GM19324 (cell line): ENCODE data around the gene OTOGL.
A peak's percentile ranks its signal among the peaks of the same experiment; 100 is the strongest.

Source experiments
- ATAC-seq: cut with Tn5 transposase; IDR thresholded peaks from one replicate; pipeline ENCODE4 v1.9.1; 2021; ENCODE audit warnings: mild to moderate bottlenecking, moderate library complexity; ENCODE audit not compliant: unreplicated experiment, low FRiP score

OTOGL gene

DNA sequence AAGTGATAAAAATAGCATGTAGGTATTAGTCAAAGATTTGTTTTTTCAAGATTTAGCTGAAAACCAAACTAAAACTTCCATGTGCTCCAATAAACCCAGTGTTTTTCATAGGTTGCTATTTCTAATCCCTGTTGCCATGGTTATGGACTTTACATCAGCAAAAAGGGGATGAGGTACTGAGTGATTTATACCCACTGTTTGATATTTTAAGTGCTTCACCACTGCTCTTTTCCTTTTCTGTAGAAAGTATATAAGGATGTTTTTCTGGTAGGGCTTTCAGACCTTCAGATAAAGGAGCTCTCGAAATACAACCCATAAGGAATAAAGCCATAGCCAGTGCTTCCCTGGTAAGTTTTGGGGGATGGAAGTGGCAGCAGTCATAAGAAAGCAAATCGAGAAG, at the start of gene OTOGL:
OTOGL (plus strand) TSS at position 279 of the 400 bp plus-strand sequence. CDS start 109,895 bp downstream, outside the sequence.
- ATAC-seq, result no peak

DNA sequence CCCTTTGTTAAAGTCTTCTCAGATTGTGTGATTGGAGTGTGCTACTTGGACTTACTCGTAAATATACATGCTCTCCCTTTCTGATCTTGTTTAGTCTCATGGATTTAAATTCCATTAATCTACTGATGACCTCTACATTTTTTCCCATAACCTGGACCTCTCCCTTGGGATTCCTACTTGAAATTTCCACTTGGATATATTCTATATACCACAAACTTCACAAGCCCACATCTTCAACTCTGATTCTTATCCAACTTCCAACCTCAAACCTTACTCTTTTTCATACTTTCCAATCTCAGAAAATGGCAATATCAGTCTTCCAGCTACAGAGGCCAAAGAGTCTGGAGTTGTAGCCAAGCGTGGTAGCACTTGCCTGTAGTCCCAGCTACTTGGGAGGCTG, 49.1 kb upstream of the OTOGL start:
- ATAC-seq, result no peak

- no peak for ATAC-seq
Observed at GRCh38 chr12:80053051-80053790, 46.1 kb upstream of the OTOGL start.

GRCh38 chr12:80056232-80056631, 43.1 kb upstream of the OTOGL start:
- ATAC-seq, result no peak

DNA sequence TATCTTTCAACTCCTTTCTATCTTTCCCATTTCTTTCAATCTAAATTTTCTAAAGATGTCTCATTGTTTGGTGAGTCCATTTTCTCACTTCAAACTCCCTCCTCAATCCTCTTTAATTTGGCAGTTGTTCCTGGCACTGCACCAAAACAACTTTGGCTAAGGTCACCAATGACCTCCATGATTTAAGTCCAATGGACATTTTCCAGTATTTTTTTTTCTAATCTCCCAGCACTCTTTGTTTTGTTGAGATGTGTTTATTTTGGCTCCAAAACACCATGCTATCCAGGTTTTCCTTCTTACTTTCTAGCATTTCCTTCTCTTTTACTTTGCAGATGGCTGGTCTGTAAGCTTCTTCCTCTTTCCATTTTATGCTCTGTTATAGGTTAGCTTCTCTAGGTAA, 42.5 kb upstream of the OTOGL start:
- no peak for ATAC-seq

- ATAC-seq, result no peak
Observed at GRCh38 chr12:80058586-80058985, 40.8 kb upstream of the OTOGL start.

DNA sequence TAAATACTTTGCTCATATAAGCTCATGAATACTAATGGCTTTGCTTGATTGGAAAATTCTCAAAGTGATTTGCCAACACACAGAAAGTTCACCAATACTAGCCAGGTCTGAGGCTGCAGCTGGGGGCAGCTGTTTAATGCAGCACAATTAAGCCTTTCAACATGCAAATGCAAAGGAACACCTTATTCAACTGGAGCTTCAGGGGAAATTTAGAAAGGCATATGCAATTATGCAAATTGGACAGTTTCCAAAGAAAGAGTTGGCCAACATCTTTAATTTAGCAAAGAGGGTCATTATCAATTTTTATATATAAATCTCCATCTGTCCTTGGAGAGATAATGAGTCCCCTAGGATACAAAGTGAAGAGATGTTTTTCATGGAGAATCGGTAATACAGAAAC, 40.2 kb upstream of the OTOGL start:
- ATAC-seq, result no peak

- no peak for ATAC-seq
Observed at GRCh38 chr12:80059875-80060274, 39.5 kb upstream of the OTOGL start.

GRCh38 chr12:80064269-80064668, 35.1 kb upstream of the OTOGL start:
- ATAC-seq, result no peak

DNA sequence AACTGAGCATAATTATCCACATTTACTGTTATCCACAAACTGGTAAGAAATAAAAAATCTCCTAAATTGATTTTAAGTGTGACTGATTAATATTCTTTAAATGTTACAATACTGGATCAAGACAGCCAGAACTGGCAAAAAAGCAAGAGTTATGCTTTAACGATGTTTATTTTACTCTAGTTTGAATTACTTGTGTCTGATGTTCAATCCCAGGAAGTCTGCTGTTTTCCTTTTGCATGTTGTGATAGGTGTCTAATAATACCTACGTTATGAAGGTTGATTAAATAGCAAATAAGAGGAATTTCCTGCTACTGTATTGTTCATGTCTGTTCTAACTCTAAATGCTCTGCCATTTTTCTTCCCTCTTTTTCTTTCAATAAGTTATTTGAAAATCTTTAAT, 34.4 kb upstream of the OTOGL start:
- no peak for ATAC-seq

- no peak for ATAC-seq
Observed at GRCh38 chr12:80068173-80068572, 31.2 kb upstream of the OTOGL start.

DNA sequence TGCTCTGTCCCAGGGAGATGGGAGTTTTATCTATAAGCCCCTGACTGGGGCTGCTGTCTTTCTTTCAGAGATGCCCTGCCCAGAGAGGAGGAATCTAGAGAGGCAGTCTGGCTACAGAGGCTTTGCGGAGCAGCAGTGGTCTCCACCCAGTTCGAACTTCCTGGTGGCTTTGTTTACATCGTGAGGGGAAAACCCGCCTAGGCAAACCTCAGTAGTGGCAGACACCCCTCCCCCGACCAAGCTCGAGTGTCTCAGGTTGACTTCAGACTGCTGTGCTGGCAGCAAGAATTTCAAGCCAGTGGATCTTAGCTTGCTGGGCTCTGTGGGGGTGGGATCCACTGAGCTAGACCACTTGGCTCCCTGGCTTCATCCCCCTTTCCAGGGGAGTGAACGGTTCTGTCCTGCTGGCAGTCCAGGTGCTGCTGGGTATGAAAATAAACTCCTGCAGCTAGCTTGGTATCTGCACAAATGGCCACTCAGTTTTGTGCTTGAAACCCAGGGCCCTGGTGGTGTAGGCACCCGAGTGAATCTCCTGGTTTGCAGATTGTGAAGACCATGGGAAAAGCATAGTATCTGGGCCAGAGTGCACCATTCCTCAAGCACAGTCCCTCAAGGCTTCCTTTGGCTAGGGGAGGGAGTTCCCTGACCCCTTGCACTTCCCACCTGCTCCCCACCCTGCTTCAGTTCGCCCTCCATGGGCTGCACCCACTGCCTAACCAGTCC, 15.3 kb upstream of the OTOGL start:
- ATAC-seq, result peak; percentile 86

- ATAC-seq, result no peak
Observed at GRCh38 chr12:80086025-80086424, 13.3 kb upstream of the OTOGL start.

DNA sequence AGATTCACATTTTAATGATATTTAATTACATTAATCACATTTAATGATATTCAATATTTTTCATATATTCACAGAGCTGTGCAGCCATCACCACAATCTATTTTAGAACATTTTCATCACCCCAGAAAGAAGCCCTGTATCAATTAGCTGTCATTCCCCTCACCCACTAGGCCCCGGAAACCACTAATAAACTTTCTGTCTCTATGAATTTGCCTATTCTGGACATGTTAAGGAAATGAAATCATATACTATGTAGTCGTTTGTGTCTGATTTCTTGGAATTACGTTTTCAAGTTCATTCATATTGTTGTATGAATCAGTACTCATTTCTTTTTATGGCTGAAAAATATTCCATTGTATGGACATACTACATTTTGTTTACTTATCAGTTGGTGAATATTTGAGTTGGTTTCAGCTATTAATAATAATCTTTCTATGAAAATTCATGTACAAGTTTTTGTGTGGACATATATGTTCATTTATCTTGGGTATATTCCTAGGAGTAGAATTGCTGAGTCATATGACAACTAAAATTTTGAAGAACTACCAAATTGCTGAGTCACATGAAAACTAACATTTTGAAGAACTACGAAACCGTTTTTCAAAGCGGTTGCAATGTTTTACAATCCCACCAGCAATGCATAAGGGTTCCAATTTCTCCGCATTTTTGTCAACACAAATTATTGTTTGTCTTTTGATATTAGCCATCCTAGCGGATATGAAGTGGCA, 11.7 kb upstream of the OTOGL start:
- ATAC-seq, result no peak

DNA sequence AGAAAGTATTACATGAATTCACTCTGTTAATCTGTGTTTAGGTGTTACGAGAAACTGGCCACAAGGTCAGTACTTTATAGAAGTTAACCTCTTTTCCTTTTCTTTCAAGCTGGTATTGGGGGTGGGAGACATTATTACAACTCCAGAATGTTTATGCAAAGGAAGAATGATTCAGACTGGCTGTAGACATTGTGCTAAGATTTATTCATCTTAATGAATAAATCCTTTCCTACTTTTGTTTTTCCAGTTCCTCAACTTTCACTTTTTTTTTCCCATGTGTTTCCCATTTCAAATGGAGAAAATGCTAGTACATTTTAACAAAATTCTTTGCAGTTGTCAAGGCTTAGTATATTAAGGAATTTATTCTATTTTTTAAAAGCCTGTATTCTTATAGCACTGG, 1.3 kb downstream of the OTOGL start:
- no peak for ATAC-seq

GRCh38 chr12:80101126-80101525, 1.8 kb downstream of the OTOGL start:
- no peak for ATAC-seq

DNA sequence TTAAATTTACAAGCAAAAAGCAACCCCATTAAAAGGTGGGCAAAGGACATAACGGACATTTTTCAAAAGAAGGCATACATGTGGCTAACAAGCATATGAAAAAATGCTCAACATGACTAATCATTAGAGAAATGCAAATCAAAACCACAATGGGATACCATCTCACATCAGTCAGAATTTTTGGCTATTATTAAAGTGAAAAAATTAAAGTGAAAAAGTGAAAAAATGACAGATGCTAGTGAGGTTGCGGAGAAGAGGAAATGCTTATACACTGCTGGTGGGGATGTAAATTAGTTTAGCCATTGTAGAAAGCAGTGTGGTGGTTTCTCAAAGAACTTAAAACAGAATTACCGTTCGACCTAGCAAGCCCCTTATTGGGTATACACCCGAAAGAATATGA, 7.9 kb downstream of the OTOGL start:
- no peak for ATAC-seq

GRCh38 chr12:80116735-80117134, 17.4 kb downstream of the OTOGL start:
- ATAC-seq, result no peak

DNA sequence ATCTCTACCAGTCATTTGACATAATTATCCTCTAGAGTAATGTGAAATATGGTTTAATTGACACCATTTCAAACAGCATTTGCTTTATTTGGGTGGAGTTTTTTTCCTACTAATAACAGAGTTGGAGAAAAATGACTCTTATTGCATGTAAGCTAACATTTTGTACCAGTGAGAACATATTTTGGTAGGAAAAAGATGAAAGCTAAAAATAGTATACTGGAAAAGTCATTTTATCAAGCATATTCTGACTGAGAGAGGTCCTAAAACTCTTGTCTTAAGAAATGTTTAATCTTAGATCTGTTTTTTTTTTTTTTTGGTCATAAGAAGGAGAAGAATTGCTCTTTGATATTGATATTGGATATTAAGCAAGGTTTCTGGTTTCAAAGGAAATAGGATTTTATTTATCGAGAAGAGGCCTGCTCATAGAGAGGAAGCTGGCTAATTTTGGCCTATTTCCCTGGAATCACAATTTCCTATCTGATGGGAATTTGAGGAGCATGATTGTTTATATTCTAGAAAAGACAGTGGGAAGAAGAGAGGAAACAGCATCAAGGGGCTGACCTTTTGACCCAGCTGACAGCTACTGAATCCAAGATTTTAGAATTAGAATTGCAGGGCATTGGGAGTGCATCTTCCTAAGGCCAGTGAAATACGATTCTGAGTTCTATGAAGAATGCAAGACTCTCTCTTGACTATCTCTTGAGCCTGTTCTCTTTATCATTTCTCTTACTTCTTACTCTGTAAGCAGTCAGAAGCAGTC, 19.4 kb downstream of the OTOGL start:
- no peak for ATAC-seq

DNA sequence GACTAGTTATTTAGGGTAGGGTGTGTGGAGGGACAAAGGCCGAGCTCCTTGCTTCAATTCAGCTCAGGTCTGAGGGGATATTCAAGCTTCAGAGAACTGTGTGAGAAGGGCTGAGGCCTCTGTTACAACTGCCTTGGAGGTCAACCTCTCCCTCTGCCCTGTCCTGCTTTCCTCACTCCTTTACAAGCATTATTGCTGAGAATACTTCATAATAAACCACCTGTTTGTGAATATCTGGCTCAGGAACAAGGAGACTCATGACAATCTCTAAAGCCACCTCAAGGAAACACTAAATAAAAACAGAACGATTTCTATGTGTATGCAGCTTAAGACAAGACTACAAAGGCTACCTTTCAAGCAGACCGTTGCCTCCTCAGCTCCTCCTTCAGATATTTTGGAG, 21.7 kb downstream of the OTOGL start:
- ATAC-seq, result no peak

- ATAC-seq, result no peak
Observed at GRCh38 chr12:80121661-80122060, 22.3 kb downstream of the OTOGL start.
